GM12878 (cell line): ENCODE data around the gene STRADB. TPM values are rescaled to one million over a fixed set of nuclear protein-coding genes. Genes with fewer than 3 reads are reported as not detected.

Experiments used
- ATAC-seq: fragments of 200-7000 bp; cut with Tn5 transposase; 3 replicates; pipeline ENCODE4 v1.9.1; 2020; ENCODE audit warnings: mild to moderate bottlenecking, moderate library complexity
- BruUV-seq: library from RNA; stranded (reverse); fragments of 400-500 nt; replicated peaks from 2 replicates; lab custom pipeline; 2021; lab: Mats Ljungman, UMichigan
- CTCF ChIA-PET: fragments of 300-600 bp; sonication (Branson Sonifier 250); formaldehyde crosslinking; extraction: SDS; loops from one replicate; lab custom pipeline; 2021; ENCODE audit warnings: inconsistent platforms; lab: Yijun Ruan, JAX
- POLR2A ChIA-PET: fragments of 350-600 bp; formaldehyde crosslinking; extraction: SDS; loops from one replicate; lab custom pipeline; 2021; ENCODE audit warnings: inconsistent platforms; lab: Charles Lee
- RAD21 ChIA-PET: fragments of 300-600 bp; sonication (Branson Sonifier 250); formaldehyde crosslinking; loops from one replicate; lab custom pipeline; 2023; ENCODE audit warnings: antibody characterized with exemption; ENCODE audit not compliant: unreplicated experiment; lab: Charles Lee
- SMC1A ChIA-PET: fragments of 300-600 bp; sonication (Branson Sonifier 250); formaldehyde crosslinking; loops from one replicate; lab custom pipeline; 2023; ENCODE audit not compliant: unreplicated experiment, uncharacterized antibody; lab: Charles Lee
- DNase-seq: peaks from one replicate; pipeline ENCODE4 v3.0.0-alpha.2; 2011; ENCODE audit warnings: low read depth, low spot score
- FAIRE-seq: peaks from 3 replicates; lab custom pipeline; 2011; peaks lifted over from hg19 to GRCh38; lab: Jason Lieb, UNC
- H2AFZ ChIP-seq: 2 replicates; pipeline ENCODE4 v1.6.0; 2011; ENCODE audit warnings: low read depth, low read length, control low read depth; ENCODE audit not compliant: control insufficient read depth
- H3K27ac ChIP-seq: 2 replicates; pipeline ENCODE4 v1.5.1; 2011; ENCODE audit warnings: control low read depth; ENCODE audit not compliant: control insufficient read depth, insufficient read depth
- H3K27me3 ChIP-seq, 2 experiments: replicated peaks in 1 of 2; 2 replicates each; pipeline versions ENCODE4 v1.6.0 to v1.6.1; 2011; ENCODE audit warnings: low read length in 1 of 2; ENCODE audit not compliant: control insufficient read depth in 2 of 2, insufficient read depth in 2 of 2
- H3K36me3 ChIP-seq, 2 experiments: 2 replicates each; pipeline ENCODE4 v1.5.1; 2011; ENCODE audit warnings: low read length in 1 of 2; ENCODE audit not compliant: control insufficient read depth in 2 of 2, insufficient read depth in 2 of 2
- H3K4me1 ChIP-seq: 2 replicates; pipeline ENCODE4 v1.6.1; 2011; ENCODE audit warnings: mild to moderate bottlenecking, low read length, moderate library complexity, mixed read lengths; ENCODE audit not compliant: control insufficient read depth, insufficient read depth
- H3K4me2 ChIP-seq: 2 replicates; pipeline ENCODE4 v1.6.0; 2011; ENCODE audit warnings: control low read depth; ENCODE audit not compliant: control insufficient read depth, insufficient read depth
- H3K4me3 ChIP-seq: fragments of 200-600 bp; sonication (generic); 2 replicates; pipeline ENCODE4 v1.5.1; 2016
- H3K79me2 ChIP-seq: 2 replicates; pipeline ENCODE4 v1.6.0; 2011; ENCODE audit warnings: low read length; ENCODE audit not compliant: control insufficient read depth, insufficient read depth
- H3K9ac ChIP-seq: 2 replicates; pipeline ENCODE4 v1.8.0; 2011; ENCODE audit warnings: low read length, control low read depth, mixed read lengths; ENCODE audit not compliant: control insufficient read depth, insufficient read depth
- H3K9me3 ChIP-seq: replicated peaks from 3 replicates; pipeline ENCODE4 v1.5.1; 2011; ENCODE audit warnings: mild to moderate bottlenecking, low read length; ENCODE audit not compliant: control insufficient read depth, insufficient read depth
- H4K20me1 ChIP-seq: 2 replicates; pipeline ENCODE4 v1.6.0; 2011; ENCODE audit not compliant: control insufficient read depth, insufficient read depth
- MAX ChIP-seq: IDR thresholded peaks from 2 replicates; pipeline ENCODE4 v1.6.1; 2012; ENCODE audit warnings: low read depth, low read length, improper control_type of control experiment
- MLLT1 ChIP-seq: fragments of 450-650 bp; IDR thresholded peaks from 2 replicates; pipeline ENCODE4 v1.6.1; 2016; ENCODE audit warnings: mild to moderate bottlenecking
- NKRF ChIP-seq: fragments of 450-650 bp; conservative IDR thresholded peaks from 2 replicates; pipeline ENCODE4 v1.6.1; 2017; ENCODE audit warnings: mild to moderate bottlenecking, moderate library complexity
- NR2C2 ChIP-seq: IDR thresholded peaks from 2 replicates; pipeline ENCODE4 v1.6.1; 2011; ENCODE audit warnings: borderline replicate concordance, low read depth; ENCODE audit not compliant: control insufficient read depth, insufficient read length
- PKNOX1 ChIP-seq: fragments of 450-650 bp; IDR thresholded peaks from 2 replicates; pipeline ENCODE4 v1.6.1; 2016; ENCODE audit warnings: mild to moderate bottlenecking
- POLR2AphosphoS2 ChIP-seq: IDR thresholded peaks from 2 replicates; pipeline ENCODE4 v1.6.1; 2011; ENCODE audit warnings: low read depth, mild to moderate bottlenecking, low read length, improper control_type of control experiment, moderate library complexity
- whole genome bisulfite sequencing: methylation state at CpG from one replicate; pipeline ENCODE4 v1.1.6; 2016; ENCODE audit warnings: low lambda C conversion rate; ENCODE audit not compliant: insufficient replicate concordance, insufficient coverage; ENCODE audit errors: missing lambda C conversion rate; 5-methylcytosine and 5-hydroxymethylcytosine counted together
- in situ Hi-C: fragments of 300-500 bp; cut with MboI; formaldehyde crosslinking; loops from 9 replicates; pipeline ENCODE4 v1.14.3; 2018; ENCODE audit warnings: mixed read lengths
- intact Hi-C: fragments of 100-400 bp; cut with micrococcal nuclease; formaldehyde crosslinking; loops from one replicate; pipeline ENCODE4 v1.14.2; 2022; ENCODE audit not compliant: unreplicated experiment
- polyA plus RNA-seq, 11 experiments: library from polyadenylated mRNA; depleted of rRNA in 4 of 11; unstranded in 6 of 11; stranded (reverse) in 5 of 11; fragments of >200 nt; fragmentation: Nextera tagmentation in 4 of 11; fragmentation: Illumina TruSeq in 1 of 11; extraction: Ambion mirVana in 4 of 11; extraction: Trizol in 1 of 11; gene quantifications; 1 replicate in 1 of 11; 2 replicates in 10 of 11; pipeline versions ENCODE4 v1.2.1 to v1.2.3, GENCODE V29; 2011 to 2016; ENCODE audit warnings: inconsistent platforms in 2 of 11, missing spikeins in 2 of 11, low read depth in 1 of 11
- total RNA-seq, 4 experiments: library from RNA; depleted of rRNA in 3 of 4; stranded (reverse); fragments of >200 nt in 3 of 4; fragmentation: Illumina TruSeq in 1 of 4; extraction: Trizol in 1 of 4; gene quantifications; 2 replicates each; pipeline versions ENCODE4 v1.2.1 to v1.2.3, GENCODE V29; 2013 to 2021

STRADB gene
- total and polyA plus RNA-seq, 10 of the 15 experiments (the other 5 are each of a cell fraction or from before 2014, with no cell fraction given): 7.6 to 58.3 (median 32.2) TPM

GRCh38 chr2:201500534-201500933 is 49.0 kb downstream of the STRADB start:
- Histone ChIP-seq H3K36me3 (no peaks in the 10 kb centered on the region), H4K20me1 (no peaks in the 10 kb centered on the region), H3K4me2 (no peak overlapping the region), H3K27ac (no peak overlapping the region), H3K4me1 (no peaks in the 10 kb centered on the region), H2AFZ (no peak overlapping the region), H3K4me3 (no peak overlapping the region), H3K27me3 (no peaks in the 10 kb centered on the region), H3K9me3 (no peaks in the 10 kb centered on the region; the same call in 2 of the 3 replicates), H3K79me2 (no peaks in the 10 kb centered on the region), H3K9ac (no peak overlapping the region)
- in situ Hi-C loops (no loop called here), intact Hi-C loops (no loop called here)
- no peak for TF ChIP-seq MAX
- no peak for TF ChIP-seq POLR2AphosphoS2
- ATAC-seq (no peak), FAIRE-seq (no peak), DNase-seq (no peak)
- ChIA-PET CTCF (no interaction called here), POLR2A (no interaction called here), RAD21 (no interaction called here), SMC1A (no interaction called here)
- 18% methylated on average over 3 of the region's 3 CpGs for WGBS
- no TSS peak for BruUV-seq

GRCh38 chr2:201502713-201503112 is 51.2 kb downstream of the STRADB start:
- POLR2A ChIA-PET: no interaction called here
- FAIRE-seq (no peak), ATAC-seq (no peak), DNase-seq (no peak)
- Histone ChIP-seq H4K20me1 (no peaks in the 10 kb centered on the region), H3K27me3 (no peaks in the 10 kb centered on the region), H3K4me2 (no peak overlapping the region), H3K9ac (no peak overlapping the region), H3K4me3 (no peak overlapping the region), H3K9me3 (no peaks in the 10 kb centered on the region; the same call in 2 of the 3 replicates), H3K4me1 (no peaks in the 10 kb centered on the region), H2AFZ (no peak overlapping the region), H3K27ac (no peak overlapping the region), H3K36me3 (no peaks in the 10 kb centered on the region), H3K79me2 (no peaks in the 10 kb centered on the region)
- WGBS: 18% methylated on average over 2 of the region's 2 CpGs
- TF ChIP-seq PKNOX1: no peak
- TF ChIP-seq NKRF: no peak
- no peak for TF ChIP-seq NR2C2
- TF ChIP-seq MLLT1: no peak
- SMC1A ChIA-PET: interaction anchor here (0.6 kb wide), 1 partner anchor 50 kb away, joined by 3 read pairs; no protein-coding TSS in a partner anchor
- no TSS peak for BruUV-seq
- CTCF ChIA-PET: no interaction called here
- in situ Hi-C loops: no loop called here
- RAD21 ChIA-PET: no interaction called here
- intact Hi-C loops: no loop called here
